OCI-LY1 (cell line): ENCODE results near the gene ABCA13.

ENCODE experiments used
- CTCF ChIP-seq: fragments of 200-600 bp; sonication (generic), shearing (Covaris generic); IDR thresholded peaks from 2 replicates; pipeline ENCODE4 v1.5.1; 2017; ENCODE audit warnings: mild to moderate bottlenecking, antibody characterized with exemption, low read length, moderate library complexity, mixed read lengths
- EZH2 ChIP-seq: fragments of 200-600 bp; sonication (generic), shearing (Covaris generic); IDR thresholded peaks from 2 replicates; pipeline ENCODE4 v1.8.0; 2017; ENCODE audit warnings: borderline replicate concordance, mixed run types, mild to moderate bottlenecking, antibody characterized with exemption, low read length, moderate library complexity, mixed read lengths

GRCh38 chr7:48360574-48360973 is 189.3 kb downstream of the ABCA13 start:
- TF ChIP-seq EZH2 (no peak), CTCF (no peak)
